Erythroblast (primary cell): ENCODE data around the gene ASCC1.
"Not testable (repeated sequence)": the region's sequence is repeated elsewhere in the genome, so short reads cannot be mapped to it uniquely, and the experiment has no call there.

Experiments used
- DNase-seq, 2 experiments: peaks; one replicate each; lab custom pipeline; 2025; lab: John Stamatoyannopoulos, UW
- GATA1 ChIP-seq: IDR thresholded peaks from 2 replicates; pipeline ENCODE4 v1.6.1; 2011; ENCODE audit warnings: low read depth, mild to moderate bottlenecking, control low read depth, low read length, moderate library complexity
- POLR2A ChIP-seq: IDR thresholded peaks from 2 replicates; pipeline ENCODE4 v1.6.1; 2011; ENCODE audit warnings: mild to moderate bottlenecking, low read length

Gene ASCC1

GRCh38 chr10:72223743-72224101 is 7.6 kb upstream of the ASCC1 start:
- DNase-seq, result no peak
- TF ChIP-seq POLR2A, result no peak

DNA sequence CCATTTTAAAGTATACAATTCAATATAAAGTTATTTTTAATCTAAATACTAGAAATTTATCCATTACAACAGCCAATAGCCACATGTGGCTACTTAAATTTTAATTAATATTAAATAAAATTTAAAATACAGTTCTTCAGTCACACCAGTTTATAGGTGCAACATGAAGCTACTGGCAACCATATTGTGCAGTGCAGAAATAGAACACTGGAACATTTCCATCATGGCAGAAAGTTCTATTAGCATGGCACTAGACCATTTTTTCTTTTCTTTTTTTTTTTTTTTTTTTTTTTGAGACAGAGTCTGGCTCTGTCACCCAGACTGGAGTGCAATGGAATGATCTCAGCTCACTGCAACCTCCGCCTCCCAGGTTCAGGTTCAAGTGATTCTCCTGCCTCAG is 5.2 kb upstream of the ASCC1 start:
- DNase-seq, result no peak
- TF ChIP-seq GATA1 (no peak), POLR2A (no peak)

DNA sequence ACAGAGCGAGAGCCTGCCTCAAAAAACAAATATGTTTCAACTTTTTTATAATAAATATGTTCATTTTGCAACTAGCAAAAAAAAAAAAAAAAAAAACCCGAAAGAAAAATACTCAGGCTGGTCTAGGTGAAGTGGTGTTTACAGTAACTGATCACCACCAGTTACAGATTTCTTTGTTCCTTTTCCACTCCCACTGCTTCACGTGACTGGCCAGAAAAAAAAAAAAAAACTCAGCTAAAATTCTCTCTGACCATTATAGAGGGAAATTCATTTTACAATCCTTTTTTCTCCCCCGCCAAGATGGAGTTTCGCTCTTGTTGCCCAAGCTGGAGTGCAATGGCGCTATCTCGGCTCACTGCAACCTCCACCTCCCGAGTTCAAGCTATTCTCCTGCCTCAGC is 4.6 kb upstream of the ASCC1 start:
- no peak for DNase-seq
- TF ChIP-seq POLR2A, result no peak
- no peak for TF ChIP-seq GATA1

DNA sequence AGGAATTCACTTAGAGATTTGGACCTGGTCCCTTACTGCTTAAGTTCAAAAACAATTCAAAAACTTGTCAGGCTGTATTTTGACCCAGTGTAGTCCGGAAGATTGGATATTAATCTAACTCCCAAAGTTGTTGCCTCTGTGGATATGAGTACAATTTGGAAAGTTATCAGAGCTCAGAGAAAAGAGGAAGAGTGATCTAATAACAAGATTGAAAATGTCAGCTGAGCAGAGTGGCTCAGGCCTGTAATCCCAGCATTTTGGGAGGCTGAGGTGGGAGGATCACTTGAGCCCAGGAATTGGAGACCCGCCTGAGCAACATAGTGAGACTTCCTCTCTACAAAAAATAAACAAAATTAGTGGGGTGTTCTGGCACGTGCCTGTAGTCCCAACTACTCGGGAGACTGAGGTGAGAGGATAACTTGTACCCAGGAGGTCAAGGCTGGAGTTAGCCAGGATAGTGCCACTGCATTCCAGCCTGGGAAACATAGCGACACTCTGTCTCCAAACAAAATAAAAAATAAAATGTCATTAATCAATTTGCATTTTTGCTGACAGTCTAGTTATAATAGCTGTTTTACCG is 3.2 kb upstream of the ASCC1 start:
- no peak for DNase-seq
- TF ChIP-seq GATA1, result no peak
- no peak for TF ChIP-seq POLR2A

GRCh38 chr10:72218726-72219125 is 2.6 kb upstream of the ASCC1 start:
- TF ChIP-seq POLR2A, result no peak
- TF ChIP-seq GATA1, result no peak
- no peak for DNase-seq

GRCh38 chr10:72218325-72218724 is 2.2 kb upstream of the ASCC1 start:
- DNase-seq, result no peak
- no peak for TF ChIP-seq GATA1

DNA sequence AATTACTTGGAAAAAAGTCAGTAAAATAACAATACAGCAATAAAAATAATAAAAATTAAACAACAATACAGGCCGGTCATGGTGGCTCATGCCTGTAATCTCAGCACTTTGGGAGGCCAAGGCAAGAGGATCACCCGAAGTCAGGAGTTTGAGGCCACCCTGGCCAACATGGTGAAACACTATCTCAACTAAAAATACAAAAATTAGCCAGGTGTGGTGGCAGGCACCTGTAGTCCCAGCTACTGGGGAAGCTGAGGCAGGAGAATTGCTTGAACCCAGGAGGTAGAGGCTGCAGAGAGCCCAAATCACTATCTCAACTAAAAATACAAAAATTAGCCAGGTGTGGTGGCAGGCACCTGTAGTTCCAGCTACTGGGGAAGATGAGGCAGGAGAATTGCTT is 4.2 kb downstream of the ASCC1 start:
- DNase-seq, result not testable (repeated sequence)

DNA sequence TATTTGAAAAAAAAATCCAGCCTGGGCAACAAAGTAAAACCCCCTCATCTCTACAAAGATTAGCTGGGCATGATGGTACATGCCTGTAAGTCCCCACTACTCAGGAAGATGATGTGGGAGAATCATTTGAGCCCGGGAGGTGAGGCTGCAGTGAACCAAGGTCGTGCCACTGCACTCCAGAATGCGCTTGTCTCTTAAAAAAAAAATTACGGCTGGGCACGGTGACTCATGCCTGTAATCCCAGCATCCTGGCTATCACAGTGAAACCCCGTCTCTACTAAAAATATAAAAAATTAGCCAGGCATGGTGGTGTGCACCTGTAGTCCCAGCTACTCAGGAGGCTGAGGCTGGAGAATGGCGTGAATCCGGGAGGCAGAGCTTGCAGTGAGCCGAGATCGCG is 4.7 kb downstream of the ASCC1 start:
- not testable (repeated sequence) for DNase-seq

DNA sequence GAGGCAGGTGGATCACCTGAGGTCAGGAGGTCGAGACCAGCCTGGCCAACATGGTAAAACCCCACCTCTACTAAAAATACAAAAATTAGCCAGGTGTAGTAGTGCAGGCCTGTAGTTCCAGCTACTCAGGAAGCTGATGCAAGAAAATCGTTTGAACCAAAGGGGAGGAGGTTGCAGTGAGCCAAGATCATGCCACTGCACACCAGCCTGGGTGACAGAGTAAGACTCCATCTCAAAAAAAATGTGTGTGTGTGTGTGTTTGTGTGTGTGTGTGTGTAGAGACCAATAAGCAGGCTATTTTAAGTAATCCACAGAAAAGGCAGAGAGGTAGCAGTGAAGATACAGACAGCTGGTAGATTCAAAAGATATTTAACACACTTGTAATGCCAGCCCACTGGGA is 7.5 kb downstream of the ASCC1 start:
- DNase-seq, result not testable (repeated sequence)

DNA sequence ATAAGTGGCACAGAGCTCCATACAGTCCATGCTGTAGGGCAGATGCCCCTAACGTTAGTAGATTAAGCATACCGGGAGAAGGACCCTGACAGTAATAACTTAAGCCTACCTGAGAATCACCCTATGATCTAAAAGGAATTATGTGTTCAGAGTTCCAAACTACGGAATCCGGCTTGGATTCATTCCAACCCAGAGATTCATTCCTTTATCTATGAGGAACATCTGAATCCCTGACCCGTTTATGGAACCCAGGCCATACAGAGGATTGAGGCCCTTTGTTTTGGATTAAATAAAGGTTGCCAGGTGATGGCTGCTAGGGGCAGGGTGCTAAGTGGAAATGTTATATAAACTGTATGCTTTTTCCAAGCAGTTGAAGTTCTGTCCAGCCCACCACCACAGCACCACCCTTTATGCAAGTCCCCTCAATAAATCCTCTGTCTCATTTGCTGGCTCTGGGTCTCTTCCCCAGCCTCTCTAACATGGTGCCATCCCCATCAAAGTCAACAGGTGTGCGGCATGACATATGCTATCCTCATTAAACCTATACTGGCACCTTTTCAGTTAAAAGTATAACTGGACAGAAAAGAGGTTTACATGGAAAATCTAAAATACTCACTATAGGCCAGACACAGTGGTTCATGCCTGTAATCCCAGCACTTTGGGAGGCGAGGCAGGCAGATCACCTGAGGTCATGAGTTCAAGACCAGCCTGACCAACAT is 9.4 kb downstream of the ASCC1 start:
- no peak for TF ChIP-seq POLR2A
- TF ChIP-seq GATA1, result no peak
- no peak for DNase-seq

DNA sequence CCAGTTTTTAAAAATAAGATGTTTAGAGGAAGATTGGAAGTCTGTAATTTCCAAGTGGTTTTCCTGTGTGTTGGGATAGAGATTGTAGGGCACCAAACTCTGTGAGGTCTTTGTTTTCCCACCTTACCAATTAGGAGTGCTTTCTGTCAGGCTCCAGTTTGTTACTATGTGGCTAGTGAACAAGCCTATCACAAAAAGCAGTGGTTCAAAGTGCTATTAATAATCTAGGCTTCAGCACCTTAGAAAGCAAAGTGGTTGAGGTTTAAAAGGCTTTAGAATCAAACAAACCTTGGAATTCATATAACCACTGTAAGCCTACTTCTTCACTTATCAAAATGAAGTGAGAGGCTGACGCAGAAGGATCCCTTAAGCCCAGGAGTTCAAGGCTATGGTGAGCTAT is 11.4 kb downstream of the ASCC1 start:
- no peak for DNase-seq
- TF ChIP-seq POLR2A, result no peak
- no peak for TF ChIP-seq GATA1

GRCh38 chr10:72204296-72204695 is 11.8 kb downstream of the ASCC1 start:
- no peak for DNase-seq
- TF ChIP-seq POLR2A, result no peak
- no peak for TF ChIP-seq GATA1

GRCh38 chr10:72201293-72201692 is 14.8 kb downstream of the ASCC1 start:
- TF ChIP-seq POLR2A, result no peak
- no peak for TF ChIP-seq GATA1
- no peak for DNase-seq

DNA sequence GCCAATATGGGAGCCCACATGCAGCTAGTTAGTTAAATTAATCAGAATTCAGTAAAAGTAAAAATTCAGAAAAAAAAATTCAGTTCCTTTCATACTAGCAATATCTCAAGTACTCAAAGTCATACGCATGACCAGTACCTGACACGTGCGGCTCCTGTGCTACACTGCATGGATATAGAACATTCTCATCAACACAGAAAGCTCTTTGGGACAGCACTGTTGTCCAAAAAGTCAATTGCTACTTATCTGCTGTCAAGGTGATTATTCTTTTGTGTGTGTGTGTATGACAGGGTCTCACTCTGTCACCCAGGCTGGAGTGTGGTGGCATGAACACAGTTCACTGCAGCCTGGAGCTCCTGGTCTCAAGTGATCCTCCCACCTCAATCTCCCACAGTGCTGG is 15.2 kb downstream of the ASCC1 start:
- DNase-seq, result no peak
- no peak for TF ChIP-seq POLR2A
- no peak for TF ChIP-seq GATA1

- no peak for TF ChIP-seq POLR2A
- TF ChIP-seq GATA1, result no peak
- no peak for DNase-seq
Measured at GRCh38 chr10:72194949-72195348, 21.1 kb downstream of the ASCC1 start.

- TF ChIP-seq GATA1, result no peak
- no peak for TF ChIP-seq POLR2A
- no peak for DNase-seq
Measured at GRCh38 chr10:72186982-72187330, 29.1 kb downstream of the ASCC1 start.
